Occipital lobe (tissue), 2 donors: Measurements from ENCODE around the gene FMNL2. TPM values are rescaled to one million over a fixed set of nuclear protein-coding genes. Genes with fewer than 3 reads are reported as not detected.

Source experiments
- DNase-seq: peaks from one replicate; lab custom pipeline; 2025; lab: John Stamatoyannopoulos, UW
- total RNA-seq: library from RNA; depleted of rRNA; stranded (reverse); fragments of >200 nt; gene quantifications from one replicate; pipeline ENCODE4 v1.2.3, GENCODE V29; 2014

FMNL2 gene
- total RNA-seq, 1 donor from 2014 or later, result 114 TPM

- no peak for DNase-seq
Measured at GRCh38 chr2:152402780-152403759, 68.1 kb downstream of the FMNL2 start.

- DNase-seq, result no peak
Measured at GRCh38 chr2:152405206-152406118, 70.5 kb downstream of the FMNL2 start.

- DNase-seq, result no peak
Measured at GRCh38 chr2:152406119-152406835, 71.3 kb downstream of the FMNL2 start.

GRCh38 chr2:152406836-152407161 is 71.8 kb downstream of the FMNL2 start:
- no peak for DNase-seq

- peak; percentile 49 for DNase-seq
Measured at GRCh38 chr2:152407204-152407721, 72.3 kb downstream of the FMNL2 start.

- DNase-seq, result no peak
Measured at GRCh38 chr2:152407806-152408205, 72.8 kb downstream of the FMNL2 start.

GRCh38 chr2:152408254-152408653 is 73.3 kb downstream of the FMNL2 start:
- no peak for DNase-seq

- DNase-seq, result no peak
Measured at GRCh38 chr2:152409386-152410164, 74.6 kb downstream of the FMNL2 start.

- DNase-seq, result no peak
Measured at GRCh38 chr2:152410165-152410597, 75.2 kb downstream of the FMNL2 start.

- DNase-seq, result no peak
Measured at GRCh38 chr2:152411154-152411553, 76.2 kb downstream of the FMNL2 start.

- no peak for DNase-seq
Measured at GRCh38 chr2:152413228-152414030, 78.5 kb downstream of the FMNL2 start.

- DNase-seq, result no peak
Measured at GRCh38 chr2:152415231-152415642, 80.3 kb downstream of the FMNL2 start.

GRCh38 chr2:152415796-152416195 is 80.8 kb downstream of the FMNL2 start:
- DNase-seq, result no peak

- no peak for DNase-seq
Measured at GRCh38 chr2:152418688-152419087, 83.7 kb downstream of the FMNL2 start.

- no peak for DNase-seq
Measured at GRCh38 chr2:152419944-152420343, 85.0 kb downstream of the FMNL2 start.

GRCh38 chr2:152420363-152420762 is 85.4 kb downstream of the FMNL2 start:
- no peak for DNase-seq

GRCh38 chr2:152420936-152421335 is 86.0 kb downstream of the FMNL2 start:
- no peak for DNase-seq

GRCh38 chr2:152421521-152422370 is 86.8 kb downstream of the FMNL2 start:
- DNase-seq, result peak; percentile 36

GRCh38 chr2:152423684-152424083 is 88.7 kb downstream of the FMNL2 start:
- no peak for DNase-seq
